ENCODE data around the gene RFFL. TPM values are rescaled to one million over a fixed set of nuclear protein-coding genes. Genes with fewer than 3 reads are reported as not detected.

Gene RFFL
- total and polyA plus RNA-seq, 3 donors from 2014 or later, result 42.0 to 68.6 (median 46.3) TPM

- DNase-seq, result no peak
- Histone ChIP-seq H3K27ac (no peak overlapping the region), H3K9me3 (no peaks in the 10 kb centered on the region), H3K27me3 (no peaks in the 10 kb centered on the region), H3K4me1 (peaks cover 6% of the 10 kb centered on the region), H3K36me3 (ENCODE audit: low read depth, missing control alignments) (no peaks in the 10 kb centered on the region), H3K4me3 (no peak overlapping the region)
- TF ChIP-seq POLR2A (IDR thresholded peaks at IDR 0.05), result no peak
- TF ChIP-seq, protein P1, sequence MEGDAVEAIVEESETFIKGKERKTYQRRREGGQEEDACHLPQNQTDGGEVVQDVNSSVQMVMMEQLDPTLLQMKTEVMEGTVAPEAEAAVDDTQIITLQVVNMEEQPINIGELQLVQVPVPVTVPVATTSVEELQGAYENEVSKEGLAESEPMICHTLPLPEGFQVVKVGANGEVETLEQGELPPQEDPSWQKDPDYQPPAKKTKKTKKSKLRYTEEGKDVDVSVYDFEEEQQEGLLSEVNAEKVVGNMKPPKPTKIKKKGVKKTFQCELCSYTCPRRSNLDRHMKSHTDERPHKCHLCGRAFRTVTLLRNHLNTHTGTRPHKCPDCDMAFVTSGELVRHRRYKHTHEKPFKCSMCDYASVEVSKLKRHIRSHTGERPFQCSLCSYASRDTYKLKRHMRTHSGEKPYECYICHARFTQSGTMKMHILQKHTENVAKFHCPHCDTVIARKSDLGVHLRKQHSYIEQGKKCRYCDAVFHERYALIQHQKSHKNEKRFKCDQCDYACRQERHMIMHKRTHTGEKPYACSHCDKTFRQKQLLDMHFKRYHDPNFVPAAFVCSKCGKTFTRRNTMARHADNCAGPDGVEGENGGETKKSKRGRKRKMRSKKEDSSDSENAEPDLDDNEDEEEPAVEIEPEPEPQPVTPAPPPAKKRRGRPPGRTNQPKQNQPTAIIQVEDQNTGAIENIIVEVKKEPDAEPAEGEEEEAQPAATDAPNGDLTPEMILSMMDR (IDR thresholded peaks at IDR 0.05), result no peak
- 82 to 91% methylated on average over 5 of the region's 5 CpGs for WGBS, 2 donors
- intact Hi-C loops (cut with DNase I; ENCODE audit: low total_unique reads), result no loop called here
Measured at GRCh38 chr17:35011671-35012216, 51.8 kb downstream of the RFFL start.

DNA sequence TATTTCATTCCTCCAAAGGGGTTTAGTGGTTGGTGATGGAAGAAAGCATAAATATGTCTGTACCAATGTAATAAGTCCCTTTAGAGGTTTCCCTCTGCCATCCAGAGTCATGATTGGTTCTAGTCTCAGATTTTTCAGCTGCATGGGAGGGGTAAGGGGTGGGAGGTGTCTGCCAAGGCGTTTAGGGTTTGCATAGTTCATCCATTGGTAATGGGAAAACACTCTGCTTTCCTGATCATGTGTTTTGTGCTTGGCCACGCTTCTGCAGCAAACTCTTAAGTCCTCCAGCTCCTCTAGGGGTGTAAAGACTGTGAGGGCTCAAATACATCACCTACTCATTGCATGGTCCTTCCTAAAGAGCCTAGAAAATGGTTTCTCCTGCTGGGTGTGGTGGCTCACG is 53.4 kb downstream of the RFFL start:
- no peak overlapping the region for H3K27ac ChIP-seq
- DNase-seq, result no peak
- H3K27me3 ChIP-seq, result no peaks in the 10 kb centered on the region
- intact Hi-C loops (cut with DNase I; ENCODE audit: low total_unique reads), result no loop called here
- peak overlapping the region in 1 of 2 donors; percentile 6 for H3K4me3 ChIP-seq
- WGBS, 2 donors, result 80 to 91% methylated on average over 3 of the region's 3 CpGs
- H3K36me3 ChIP-seq (ENCODE audit: low read depth, missing control alignments), result no peaks in the 10 kb centered on the region
- H3K9me3 ChIP-seq, result no peaks in the 10 kb centered on the region
- H3K4me1 ChIP-seq, result peaks cover 6% of the 10 kb centered on the region
- no peak for TF ChIP-seq POLR2A (IDR thresholded peaks at IDR 0.05)
- TF ChIP-seq, protein P1 (IDR thresholded peaks at IDR 0.05), result no peak

DNA sequence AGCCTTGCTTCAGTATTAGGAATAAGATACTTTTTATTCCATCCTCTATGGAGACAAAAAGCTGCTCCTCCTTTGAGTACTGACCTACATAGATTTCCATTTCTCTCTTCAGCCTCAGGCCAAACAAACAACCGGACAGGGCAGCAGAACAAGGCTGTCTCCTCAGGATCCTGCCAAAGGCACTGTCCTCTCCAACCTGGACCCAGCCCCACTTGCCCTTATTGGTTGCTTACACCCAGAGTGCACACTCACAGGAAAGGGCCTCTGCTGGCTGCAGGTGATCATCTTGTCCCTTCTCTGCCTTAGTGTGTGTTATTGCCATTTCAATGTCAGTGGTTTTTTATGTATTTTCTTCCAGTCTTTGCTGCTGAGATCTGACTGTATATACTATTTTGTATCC is 56.5 kb downstream of the RFFL start:
- peak; percentile 32 for DNase-seq
- no peak overlapping the region for H3K4me3 ChIP-seq
- H3K27me3 ChIP-seq, result no peaks in the 10 kb centered on the region
- H3K4me1 ChIP-seq, result peaks cover 20% of the 10 kb centered on the region
- no peaks in the 10 kb centered on the region for H3K9me3 ChIP-seq
- H3K36me3 ChIP-seq (ENCODE audit: low read depth, missing control alignments), result no peaks in the 10 kb centered on the region
- H3K27ac ChIP-seq, result peak overlapping the region in 1 of 2 donors; percentile 68
- WGBS, 2 donors, result 21 to 62% methylated on average over 1 of the region's 1 CpG
- no peak for TF ChIP-seq POLR2A (IDR thresholded peaks at IDR 0.05)
- TF ChIP-seq, protein P1 (IDR thresholded peaks at IDR 0.05), result no peak
- intact Hi-C loops (cut with DNase I; ENCODE audit: low total_unique reads), result no loop called here

GRCh38 chr17:35006345-35006744 is 57.2 kb downstream of the RFFL start:
- Histone ChIP-seq H3K36me3 (ENCODE audit: low read depth, missing control alignments) (no peaks in the 10 kb centered on the region), H3K4me3 (no peak overlapping the region), H3K27me3 (no peaks in the 10 kb centered on the region), H3K9me3 (no peaks in the 10 kb centered on the region), H3K4me1 (peaks cover 20% of the 10 kb centered on the region), H3K27ac (no peak overlapping the region)
- no peak for DNase-seq
- intact Hi-C loops (cut with DNase I; ENCODE audit: low total_unique reads), result no loop called here
- TF ChIP-seq POLR2A (IDR thresholded peaks at IDR 0.05), result no peak
- TF ChIP-seq, protein P1 (IDR thresholded peaks at IDR 0.05), result no peak
- WGBS, 2 donors, result 77 to 91% methylated on average over 2 to 4 of the region's 4 CpGs

- WGBS, 2 donors, result 91 to 95% methylated on average over 2 to 4 of the region's 4 CpGs
- H3K4me1 ChIP-seq, result peaks cover 20% of the 10 kb centered on the region
- intact Hi-C loops (cut with DNase I; ENCODE audit: low total_unique reads), result no loop called here
- no peaks in the 10 kb centered on the region for H3K27me3 ChIP-seq
- no peak for TF ChIP-seq POLR2A (IDR thresholded peaks at IDR 0.05)
- TF ChIP-seq, protein P1 (IDR thresholded peaks at IDR 0.05), result no peak
- no peak overlapping the region for H3K4me3 ChIP-seq
- H3K27ac ChIP-seq, result no peak overlapping the region
- H3K9me3 ChIP-seq, result no peaks in the 10 kb centered on the region
- H3K36me3 ChIP-seq (ENCODE audit: low read depth, missing control alignments), result no peaks in the 10 kb centered on the region
- no peak for DNase-seq
Measured at GRCh38 chr17:35003778-35004177, 59.7 kb downstream of the RFFL start.
